Measurements from ENCODE around the gene ADD1. TPM values are rescaled to one million over a fixed set of nuclear protein-coding genes. Genes with fewer than 3 reads are reported as not detected.

Gene ADD1
- total and polyA plus RNA-seq, 2 donors from 2014 or later = 232 to 313 TPM

- H3K9me3 ChIP-seq (ENCODE audit: control insufficient read depth in 2 of 3, insufficient read depth in 1 of 3, low read length in 3 of 3) = no peaks in the 10 kb centered on the region
- no peak overlapping the region for H3K27ac ChIP-seq (ENCODE audit: low read depth in 2 of 2, low read length in 2 of 2)
- DNase-seq (peak in 1 of 5 donors; percentile 51), FAIRE-seq (no peak)
- H3K36me3 ChIP-seq (ENCODE audit: control insufficient read depth in 2 of 3, insufficient read depth in 3 of 3, low read length in 3 of 3) = peaks cover 0 to 2% (median 0%) of the 10 kb centered on the region in 3 donors
- H3K4me3 ChIP-seq (ENCODE audit: low read length in 3 of 3) = no peak overlapping the region
- H3K27me3 ChIP-seq (ENCODE audit: control insufficient read depth, insufficient read depth, low read length) = no peaks in the 10 kb centered on the region
- H3K4me1 ChIP-seq (ENCODE audit: control insufficient read depth in 2 of 3, insufficient read depth in 2 of 3, low read depth in 1 of 3, low read length in 3 of 3) = peaks cover 0 to 68% (median 43%) of the 10 kb centered on the region in 3 donors
- TF ChIP-seq CTCF (IDR thresholded peaks at IDR 0.05; ENCODE audit: borderline replicate concordance, extremely low read depth, insufficient read depth) = no peak
- H3K9ac ChIP-seq (ENCODE audit: low read length in 3 of 3) = no peak overlapping the region
- intact Hi-C loops (cut with DNase I) = no loop called here
These were observed 35.6 kb upstream of the ADD1 start for GRCh38 chr4:2808001-2808400.

- no peak overlapping the region for H3K4me3 ChIP-seq (ENCODE audit: low read length in 3 of 3)
- intact Hi-C loops (cut with DNase I) = no loop called here
- no peak overlapping the region for H3K27ac ChIP-seq (ENCODE audit: low read depth in 2 of 2, low read length in 2 of 2)
- peak in 2 of 5 donors; percentile 66 to 69 for DNase-seq
- no peak for FAIRE-seq
- H3K9me3 ChIP-seq (ENCODE audit: control insufficient read depth in 2 of 3, insufficient read depth in 1 of 3, low read length in 3 of 3) = no peaks in the 10 kb centered on the region
- no peak for TF ChIP-seq CTCF (IDR thresholded peaks at IDR 0.05; ENCODE audit: borderline replicate concordance, extremely low read depth, insufficient read depth)
- peaks cover 0 to 4% (median 3%) of the 10 kb centered on the region in 3 donors for H3K36me3 ChIP-seq (ENCODE audit: control insufficient read depth in 2 of 3, insufficient read depth in 3 of 3, low read length in 3 of 3)
- H3K4me1 ChIP-seq (ENCODE audit: control insufficient read depth in 2 of 3, insufficient read depth in 2 of 3, low read depth in 1 of 3, low read length in 3 of 3) = peaks cover 0 to 63% (median 43%) of the 10 kb centered on the region in 3 donors
- H3K27me3 ChIP-seq (ENCODE audit: control insufficient read depth, insufficient read depth, low read length) = no peaks in the 10 kb centered on the region
- H3K9ac ChIP-seq (ENCODE audit: low read length in 3 of 3) = no peak overlapping the region
These were observed 33.9 kb upstream of the ADD1 start for GRCh38 chr4:2809610-2810180.

- Histone ChIP-seq H3K36me3 (ENCODE audit: control insufficient read depth in 2 of 3, insufficient read depth in 3 of 3, low read length in 3 of 3) (peaks cover 0 to 4% (median 3%) of the 10 kb centered on the region in 3 donors), H3K27me3 (ENCODE audit: control insufficient read depth, insufficient read depth, low read length) (no peaks in the 10 kb centered on the region), H3K9ac (ENCODE audit: low read length in 3 of 3) (no peak overlapping the region), H3K4me3 (ENCODE audit: low read length in 3 of 3) (no peak overlapping the region), H3K9me3 (ENCODE audit: control insufficient read depth in 2 of 3, insufficient read depth in 1 of 3, low read length in 3 of 3) (no peaks in the 10 kb centered on the region), H3K4me1 (ENCODE audit: control insufficient read depth in 2 of 3, insufficient read depth in 2 of 3, low read depth in 1 of 3, low read length in 3 of 3) (peaks cover 0 to 56% (median 38%) of the 10 kb centered on the region in 3 donors), H3K27ac (ENCODE audit: low read depth in 2 of 2, low read length in 2 of 2) (no peak overlapping the region)
- DNase-seq (no peak), FAIRE-seq (no peak)
- TF ChIP-seq CTCF (IDR thresholded peaks at IDR 0.05; ENCODE audit: borderline replicate concordance, extremely low read depth, insufficient read depth) = no peak
- intact Hi-C loops (cut with DNase I) = no loop called here
These were observed 33.3 kb upstream of the ADD1 start for GRCh38 chr4:2810388-2810787.
